ENCODE measurements around the gene PRDX5.
A peak's percentile ranks its signal among the peaks of the same experiment; 100 is the strongest.

The PRDX5 gene

GRCh38 chr11:64356498-64357411, 38.8 kb downstream of the PRDX5 start:
- H3K4me3 ChIP-seq (ENCODE audit: low read depth, low read length) = no peak overlapping the region
- CTCF ChIA-PET = interaction anchor here (0.5 to 7.8 kb wide), 36 partner anchors 9 to 373 kb away, joined by 3 to 86 read pairs (median 4); partner anchors contain the start of genes CATSPERZ, CCDC88B, ESRRA and PRDX5
- POLR2A ChIA-PET = interaction anchor here (0.6 to 1.6 kb wide), 12 partner anchors 11 to 311 kb away, joined by 3 to 8 read pairs (median 4); partner anchors contain the start of genes ESRRA, FKBP2, NUDT22 and PRDX5
- peaks cover 0 to 15% of the 10 kb centered on the region in 2 experiments; a peak in 1 of 3 replicates for H3K36me3 ChIP-seq (ENCODE audit: control insufficient read depth in 2 of 2, insufficient read depth in 1 of 2, low read length in 2 of 2)
- H3K9me3 ChIP-seq (ENCODE audit: control insufficient read depth, insufficient read depth, low read depth, low read length) = no peaks in the 10 kb centered on the region
- no peaks in the 10 kb centered on the region; the same call in 1 of the 2 replicates for H3K4me1 ChIP-seq (ENCODE audit: control insufficient read depth, insufficient read depth, low read length)
- H3K27ac ChIP-seq (ENCODE audit: extremely low read depth, low read depth, low read length) = no peak overlapping the region
- TF ChIP-seq EGR2 (tag by site-specific recombination; IDR thresholded peaks at IDR 0.05; ENCODE audit: low read depth) (no peak), REST (tag by site-specific recombination; IDR thresholded peaks at IDR 0.05) (no peak), ZNF610 (tag by site-specific recombination; IDR thresholded peaks at IDR 0.05; ENCODE audit: borderline replicate concordance) (no peak), ZNF266 (tag by site-specific recombination; IDR thresholded peaks at IDR 0.05; ENCODE audit: low read depth) (no peak), ZNF544 (tag by site-specific recombination; IDR thresholded peaks at IDR 0.05) (no peak), ZBTB21 (tag by site-specific recombination; IDR thresholded peaks at IDR 0.05) (0 out of 2 replicates have a peak, but pooled peaks have one; percentile 30), ZNF302 (tag by site-specific recombination; IDR thresholded peaks at IDR 0.05; ENCODE audit: low read depth) (no peak), ZNF629 (tag by site-specific recombination; IDR thresholded peaks at IDR 0.05) (peak; percentile 76), ZNF561 (tag by site-specific recombination; IDR thresholded peaks at IDR 0.05; ENCODE audit: borderline replicate concordance) (no peak), HOXA7 (CRISPR knock-in tag; IDR thresholded peaks at IDR 0.05; ENCODE audit: borderline replicate concordance) (no peak), ZNF354C (tag by site-specific recombination; IDR thresholded peaks at IDR 0.05; ENCODE audit: borderline replicate concordance, low read depth) (no peak), ZNF19 (tag by site-specific recombination; IDR thresholded peaks at IDR 0.05; ENCODE audit: low read depth) (no peak), ZNF140 (tag by site-specific recombination; IDR thresholded peaks at IDR 0.05) (no peak), ZNF704 (tag by site-specific recombination; IDR thresholded peaks at IDR 0.05) (no peak), ZNF335 (tag by site-specific recombination; conservative IDR thresholded peaks at IDR 0.05) (no peak), BCL11A (tag by site-specific recombination; IDR thresholded peaks at IDR 0.05; ENCODE audit: low read depth) (no peak), CTCF (tag by site-specific recombination; IDR thresholded peaks at IDR 0.05) (0 out of 2 replicates have a peak, but pooled peaks have one; percentile 11), PRDM10 (tag by site-specific recombination; IDR thresholded peaks at IDR 0.05) (no peak), ZNF529 (tag by site-specific recombination; IDR thresholded peaks at IDR 0.05; ENCODE audit: insufficient replicate concordance) (no peak), KLF7 (tag by site-specific recombination; IDR thresholded peaks at IDR 0.05; ENCODE audit: borderline replicate concordance) (no peak), FEZF1 (tag by site-specific recombination; IDR thresholded peaks at IDR 0.05) (no peak), ZNF223 (tag by site-specific recombination; IDR thresholded peaks at IDR 0.05) (no peak), ZBTB26 (tag by site-specific recombination; optimal IDR thresholded peaks at IDR 0.05) (peak; percentile 8), ZNF560 (tag by site-specific recombination; IDR thresholded peaks at IDR 0.05; ENCODE audit: borderline replicate concordance) (no peak), ZNF837 (tag by site-specific recombination; IDR thresholded peaks at IDR 0.05) (no peak)

Data from HEK293 (cell line).